Measurements from ENCODE around the gene C7.

GRCh38 chr5:40984884-40985283, 75.6 kb downstream of the C7 start:
- TF ChIP-seq, protein P1, sequence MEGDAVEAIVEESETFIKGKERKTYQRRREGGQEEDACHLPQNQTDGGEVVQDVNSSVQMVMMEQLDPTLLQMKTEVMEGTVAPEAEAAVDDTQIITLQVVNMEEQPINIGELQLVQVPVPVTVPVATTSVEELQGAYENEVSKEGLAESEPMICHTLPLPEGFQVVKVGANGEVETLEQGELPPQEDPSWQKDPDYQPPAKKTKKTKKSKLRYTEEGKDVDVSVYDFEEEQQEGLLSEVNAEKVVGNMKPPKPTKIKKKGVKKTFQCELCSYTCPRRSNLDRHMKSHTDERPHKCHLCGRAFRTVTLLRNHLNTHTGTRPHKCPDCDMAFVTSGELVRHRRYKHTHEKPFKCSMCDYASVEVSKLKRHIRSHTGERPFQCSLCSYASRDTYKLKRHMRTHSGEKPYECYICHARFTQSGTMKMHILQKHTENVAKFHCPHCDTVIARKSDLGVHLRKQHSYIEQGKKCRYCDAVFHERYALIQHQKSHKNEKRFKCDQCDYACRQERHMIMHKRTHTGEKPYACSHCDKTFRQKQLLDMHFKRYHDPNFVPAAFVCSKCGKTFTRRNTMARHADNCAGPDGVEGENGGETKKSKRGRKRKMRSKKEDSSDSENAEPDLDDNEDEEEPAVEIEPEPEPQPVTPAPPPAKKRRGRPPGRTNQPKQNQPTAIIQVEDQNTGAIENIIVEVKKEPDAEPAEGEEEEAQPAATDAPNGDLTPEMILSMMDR (CRISPR knock-in tag; IDR thresholded peaks at IDR 0.05) = no peak
- TF ChIP-seq ZNF644 (CRISPR knock-in tag; IDR thresholded peaks at IDR 0.05; ENCODE audit: low read depth) (no peak), GABPB1 (CRISPR knock-in tag; IDR thresholded peaks at IDR 0.05) (no peak), RAD21 (CRISPR knock-in tag; IDR thresholded peaks at IDR 0.05) (no peak), TAF1 (CRISPR knock-in tag; IDR thresholded peaks at IDR 0.05) (no peak), CHD2 (IDR thresholded peaks at IDR 0.05; ENCODE audit: low read depth, low read length) (no peak)
